HUDEP-2 (cell line): Measurements from ENCODE around the gene HK3.
"Not testable (repeated sequence)": the region's sequence is repeated elsewhere in the genome, so short reads cannot be mapped to it uniquely, and the experiment has no call there.

ENCODE experiments used
- DNase-seq, 76 experiments: peaks; one replicate each; lab custom pipeline; 2025; ENCODE audit not compliant: unreplicated experiment in 76 of 76; lab: John Stamatoyannopoulos, UW

The HK3 gene

GRCh38 chr5:176884571-176884890 is 14.6 kb downstream of the HK3 start:
- DNase-seq = no peak

GRCh38 chr5:176883700-176884570 is 15.2 kb downstream of the HK3 start:
- no peak for DNase-seq

- DNase-seq = no peak
Measured at GRCh38 chr5:176882567-176882903, 16.6 kb downstream of the HK3 start.

GRCh38 chr5:176881816-176882566 is 17.2 kb downstream of the HK3 start:
- DNase-seq = no peak

GRCh38 chr5:176881021-176881749 is 18.0 kb downstream of the HK3 start:
- DNase-seq = no peak

DNA sequence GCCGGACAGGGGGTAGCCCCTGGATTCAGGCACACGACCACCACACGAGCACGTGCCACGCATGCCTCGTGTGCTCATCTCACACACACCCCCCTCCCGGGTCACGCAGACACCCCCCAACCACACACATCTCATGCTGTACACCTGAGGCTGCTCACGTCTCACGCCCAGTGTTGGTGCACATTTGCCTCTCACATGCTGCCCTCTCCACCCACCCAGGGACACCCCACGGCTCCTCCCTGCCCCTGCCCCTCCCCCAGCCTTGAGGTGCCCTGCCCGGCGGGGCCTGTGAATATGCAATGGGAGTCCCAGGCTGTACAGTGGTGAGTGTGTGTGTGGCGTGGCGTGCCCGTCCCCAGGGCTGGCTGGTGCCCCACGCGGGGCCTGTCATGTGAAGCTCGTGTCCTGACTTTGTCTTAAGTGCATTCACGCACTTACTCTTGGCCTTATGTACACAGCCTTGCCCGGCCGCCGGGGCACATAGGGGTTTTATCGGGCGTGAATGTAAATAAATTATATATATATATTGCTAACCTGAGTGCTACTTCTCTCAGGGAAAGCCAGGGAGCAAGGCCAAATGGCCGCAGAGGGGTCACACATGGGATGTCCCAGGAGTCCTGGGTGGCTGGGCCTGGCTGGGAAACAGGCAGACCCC is 18.7 kb downstream of the HK3 start:
- DNase-seq = no peak

- DNase-seq = no peak
Measured at GRCh38 chr5:176879663-176880361, 19.3 kb downstream of the HK3 start.

GRCh38 chr5:176878906-176879662 is 20.1 kb downstream of the HK3 start:
- no peak for DNase-seq

- no peak for DNase-seq
Measured at GRCh38 chr5:176878463-176878862, 20.7 kb downstream of the HK3 start.

GRCh38 chr5:176877793-176878331 is 21.3 kb downstream of the HK3 start:
- no peak for DNase-seq

- no peak for DNase-seq
Measured at GRCh38 chr5:176876506-176877431, 22.4 kb downstream of the HK3 start.

- DNase-seq = no peak
Measured at GRCh38 chr5:176875783-176876505, 23.2 kb downstream of the HK3 start.

DNA sequence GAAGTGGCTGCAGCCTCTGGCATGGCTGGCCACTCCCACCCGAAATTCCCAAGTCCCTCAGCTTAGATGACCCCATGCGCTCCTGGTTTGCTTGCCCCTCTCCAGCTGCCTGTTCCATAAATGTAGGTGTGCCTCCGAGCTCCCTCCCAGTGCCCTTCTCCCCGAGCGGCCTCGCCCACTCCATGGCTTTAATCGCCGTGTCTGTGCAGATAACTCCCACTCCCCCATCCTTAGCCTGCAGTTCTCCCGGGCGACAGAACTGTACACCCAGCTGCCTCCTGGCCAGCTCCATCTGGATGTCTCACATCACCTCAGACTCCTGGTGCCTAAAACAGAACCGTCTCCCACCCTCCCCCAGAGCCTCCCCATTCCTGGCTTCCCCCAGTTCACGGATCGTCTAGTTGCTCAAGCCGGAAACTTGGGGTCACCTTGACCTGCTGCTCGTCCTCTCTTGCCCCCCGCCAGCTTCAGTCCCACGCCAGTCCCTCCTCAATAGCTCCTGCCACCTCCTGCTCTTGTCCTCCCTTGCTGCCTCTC is 24.1 kb downstream of the HK3 start:
- no peak for DNase-seq

GRCh38 chr5:176874198-176874780 is 24.9 kb downstream of the HK3 start:
- no peak for DNase-seq

DNA sequence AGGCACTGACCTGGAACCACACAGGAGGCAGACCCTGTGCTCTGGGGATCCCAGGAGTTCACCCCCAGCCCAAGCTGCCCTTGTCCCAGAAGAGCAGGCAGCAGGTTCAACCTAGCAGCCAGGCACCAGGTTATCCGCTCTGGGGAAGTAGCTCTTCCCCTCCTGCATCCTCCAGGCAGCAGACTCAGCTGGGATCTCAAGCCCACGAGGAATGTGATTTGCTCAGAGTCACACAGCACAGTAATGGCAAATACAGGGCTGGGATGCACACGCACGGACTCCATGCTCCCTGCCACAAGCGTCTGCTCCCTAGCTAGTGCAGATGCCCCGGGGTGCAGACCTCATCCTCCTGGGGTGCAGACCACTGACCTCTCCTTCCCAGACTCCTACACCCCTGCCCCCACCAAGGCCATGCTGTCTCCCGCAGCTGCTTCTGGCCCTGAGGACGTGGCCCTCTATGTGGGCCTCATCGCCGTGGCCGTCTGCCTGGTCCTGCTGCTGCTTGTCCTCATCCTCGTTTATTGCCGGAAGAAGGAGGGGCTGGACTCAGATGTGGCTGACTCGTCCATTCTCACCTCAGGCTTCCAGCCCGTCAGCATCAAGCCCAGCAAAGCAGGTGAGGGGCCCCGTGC is 25.5 kb downstream of the HK3 start:
- no peak for DNase-seq

- DNase-seq = not testable (repeated sequence)
Measured at GRCh38 chr5:176873011-176873410, 26.1 kb downstream of the HK3 start.

GRCh38 chr5:176872586-176872985 is 26.6 kb downstream of the HK3 start:
- not testable (repeated sequence) for DNase-seq
